HL-60 (cell line): ENCODE measurements around the gene HS6ST3.

Experiments used
- DNase-seq, 2 experiments: peaks; one replicate each; pipeline ENCODE4 v3.0.0-alpha.2; 2010 to 2020; ENCODE audit warnings: low read depth in 1 of 2, low spot score in 1 of 2
- H3K27ac ChIP-seq: fragments of 250-450 bp; sonication (Bioruptor Pico); replicated peaks from 2 replicates; pipeline ENCODE4 v1.5.1; 2020; ENCODE audit warnings: mild to moderate bottlenecking, moderate library complexity
- H3K27me3 ChIP-seq: fragments of 250-450 bp; sonication (Bioruptor Pico); 2 replicates; pipeline ENCODE4 v1.5.1; 2021; ENCODE audit warnings: mild to moderate bottlenecking, moderate library complexity; ENCODE audit not compliant: insufficient read depth, poor library complexity, severe bottlenecking
- H3K4me3 ChIP-seq: replicated peaks from 2 replicates; pipeline ENCODE4 v1.5.1; 2011; ENCODE audit warnings: mild to moderate bottlenecking, control low read depth, low read length; ENCODE audit not compliant: insufficient read depth
- CTCF ChIP-seq: IDR thresholded peaks from one replicate; pipeline ENCODE4 v1.5.1; 2011; ENCODE audit warnings: low read length, control low read depth, inconsistent platforms; ENCODE audit not compliant: insufficient read depth
- GABPA ChIP-seq: IDR thresholded peaks from 2 replicates; pipeline ENCODE4 v1.6.1; 2012; ENCODE audit warnings: low read depth
- POLR2AphosphoS5 ChIP-seq: IDR thresholded peaks from 2 replicates; pipeline ENCODE4 v1.6.1; 2012; ENCODE audit warnings: low read depth
- SPI1 ChIP-seq: IDR thresholded peaks from 2 replicates; pipeline ENCODE4 v1.6.1; 2012; ENCODE audit warnings: low read depth, mild to moderate bottlenecking, borderline replicate concordance
- TF ChIP-seq, protein P1 (sequence below): IDR thresholded peaks from 2 replicates; pipeline ENCODE4 v1.6.1; 2012; ENCODE audit warnings: low read depth; ENCODE audit not compliant: insufficient replicate concordance

The HS6ST3 gene

DNA sequence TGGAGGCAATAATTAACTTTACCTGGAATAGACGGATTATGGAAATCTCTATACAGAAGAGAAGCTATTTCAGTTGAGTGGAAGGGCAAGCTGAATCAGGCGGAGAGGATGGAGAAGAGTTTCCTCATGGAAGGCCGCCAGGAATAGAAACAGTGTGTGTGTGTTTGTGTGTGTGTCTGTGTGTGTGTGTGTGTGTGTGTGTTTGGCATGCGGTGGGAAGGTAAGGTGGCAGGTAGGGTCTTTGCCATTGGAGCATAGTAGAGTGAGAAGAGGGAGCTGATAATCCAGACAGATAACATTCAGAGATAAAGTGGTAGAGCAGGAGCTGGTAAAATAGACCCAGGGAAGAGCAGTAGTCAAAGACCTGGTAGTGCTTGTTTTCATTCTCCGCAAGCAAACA is 9.2 kb upstream of the HS6ST3 start:
- no peak overlapping the region for H3K27ac ChIP-seq
- no peaks in the 10 kb centered on the region for H3K27me3 ChIP-seq
- TF ChIP-seq CTCF (no peak), GABPA (no peak), POLR2AphosphoS5 (no peak), SPI1 (no peak)
- TF ChIP-seq, protein P1, sequence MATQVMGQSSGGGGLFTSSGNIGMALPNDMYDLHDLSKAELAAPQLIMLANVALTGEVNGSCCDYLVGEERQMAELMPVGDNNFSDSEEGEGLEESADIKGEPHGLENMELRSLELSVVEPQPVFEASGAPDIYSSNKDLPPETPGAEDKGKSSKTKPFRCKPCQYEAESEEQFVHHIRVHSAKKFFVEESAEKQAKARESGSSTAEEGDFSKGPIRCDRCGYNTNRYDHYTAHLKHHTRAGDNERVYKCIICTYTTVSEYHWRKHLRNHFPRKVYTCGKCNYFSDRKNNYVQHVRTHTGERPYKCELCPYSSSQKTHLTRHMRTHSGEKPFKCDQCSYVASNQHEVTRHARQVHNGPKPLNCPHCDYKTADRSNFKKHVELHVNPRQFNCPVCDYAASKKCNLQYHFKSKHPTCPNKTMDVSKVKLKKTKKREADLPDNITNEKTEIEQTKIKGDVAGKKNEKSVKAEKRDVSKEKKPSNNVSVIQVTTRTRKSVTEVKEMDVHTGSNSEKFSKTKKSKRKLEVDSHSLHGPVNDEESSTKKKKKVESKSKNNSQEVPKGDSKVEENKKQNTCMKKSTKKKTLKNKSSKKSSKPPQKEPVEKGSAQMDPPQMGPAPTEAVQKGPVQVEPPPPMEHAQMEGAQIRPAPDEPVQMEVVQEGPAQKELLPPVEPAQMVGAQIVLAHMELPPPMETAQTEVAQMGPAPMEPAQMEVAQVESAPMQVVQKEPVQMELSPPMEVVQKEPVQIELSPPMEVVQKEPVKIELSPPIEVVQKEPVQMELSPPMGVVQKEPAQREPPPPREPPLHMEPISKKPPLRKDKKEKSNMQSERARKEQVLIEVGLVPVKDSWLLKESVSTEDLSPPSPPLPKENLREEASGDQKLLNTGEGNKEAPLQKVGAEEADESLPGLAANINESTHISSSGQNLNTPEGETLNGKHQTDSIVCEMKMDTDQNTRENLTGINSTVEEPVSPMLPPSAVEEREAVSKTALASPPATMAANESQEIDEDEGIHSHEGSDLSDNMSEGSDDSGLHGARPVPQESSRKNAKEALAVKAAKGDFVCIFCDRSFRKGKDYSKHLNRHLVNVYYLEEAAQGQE = no peak
- H3K4me3 ChIP-seq = no peak overlapping the region
- no peak for DNase-seq

- peaks cover 3% of the 10 kb centered on the region for H3K27me3 ChIP-seq
- H3K27ac ChIP-seq = no peak overlapping the region
- H3K4me3 ChIP-seq = no peak overlapping the region
- DNase-seq = no peak
- TF ChIP-seq SPI1 = no peak
- TF ChIP-seq, protein P1 = no peak
- TF ChIP-seq CTCF = no peak
- TF ChIP-seq GABPA = no peak
Observed at GRCh38 chr13:96081888-96082287, 8.0 kb upstream of the HS6ST3 start.

DNA sequence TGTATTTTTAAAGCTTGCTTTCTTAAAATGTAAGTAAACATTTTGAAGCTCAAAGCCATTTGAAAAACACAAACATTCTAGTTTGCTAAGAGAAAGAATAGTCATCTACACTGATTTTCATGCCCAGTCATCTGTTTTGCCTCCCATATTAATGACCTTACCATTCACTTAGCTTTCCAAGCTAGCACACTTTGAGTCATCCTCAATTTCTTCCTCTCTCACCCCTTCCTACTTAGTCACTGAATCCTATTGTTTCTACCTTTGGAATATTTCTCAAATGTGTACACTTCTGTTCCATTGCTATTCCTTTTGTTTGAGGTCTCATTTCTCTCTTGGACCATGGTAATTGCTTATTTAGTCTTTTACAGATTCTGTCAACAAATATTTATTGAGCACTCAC is 7.3 kb upstream of the HS6ST3 start:
- DNase-seq = no peak
- TF ChIP-seq GABPA (no peak), CTCF (no peak), POLR2AphosphoS5 (no peak), SPI1 (no peak)
- TF ChIP-seq, protein P1 = no peak
- Histone ChIP-seq H3K4me3 (no peak overlapping the region), H3K27me3 (peaks cover 11% of the 10 kb centered on the region), H3K27ac (no peak overlapping the region)
